B cell (primary cell): Measurements from ENCODE around the gene SEC14L5. TPM values are rescaled to one million over a fixed set of nuclear protein-coding genes. Genes with fewer than 3 reads are reported as not detected.

Experiments
- ATAC-seq: fragments of 200-7000 bp; cut with Tn5 transposase; one replicate; pipeline ENCODE4 v1.10.0; 2021; ENCODE audit warnings: low read depth, mild to moderate bottlenecking, moderate number of reproducible peaks, moderate library complexity
- CTCF ChIA-PET: fragments of 350-600 bp; sonication (Branson Sonifier 250); formaldehyde crosslinking; loops from one replicate; lab custom pipeline; 2021; ENCODE audit warnings: antibody characterized with exemption, inconsistent platforms; lab: Charles Lee
- POLR2A ChIA-PET: fragments of 350-600 bp; sonication (Branson Sonifier 250); formaldehyde crosslinking; loops from one replicate; lab custom pipeline; 2021; ENCODE audit warnings: antibody characterized with exemption; lab: Charles Lee
- DNase-seq: peaks from one replicate; pipeline ENCODE4 v3.0.0; 2013
- H2AFZ ChIP-seq: 2 replicates; pipeline ENCODE4 v1.6.1; 2012; ENCODE audit warnings: mild to moderate bottlenecking, low read depth, low read length; ENCODE audit not compliant: insufficient read depth, poor library complexity, severe bottlenecking
- H3K27ac ChIP-seq, 2 donors: 1 replicate in 1 of 2; 2 replicates in 1 of 2; pipeline ENCODE4 v1.5.1; 2012 to 2013; ENCODE audit warnings: low read length in 2 of 2, mild to moderate bottlenecking in 2 of 2, moderate library complexity in 1 of 2
- H3K27me3 ChIP-seq, 4 experiments: fragments of 200-600 bp in 1 of 4; sonication (generic) in 1 of 4; replicated peaks in 1 of 4; 1 replicate in 2 of 4; 2 replicates in 2 of 4; pipeline versions ENCODE4 v1.6.1 to v1.7.0; 2013 to 2016; ENCODE audit warnings: low read length in 3 of 4, mild to moderate bottlenecking in 2 of 4, mixed read lengths in 1 of 4, moderate library complexity in 1 of 4; ENCODE audit not compliant: insufficient read depth in 4 of 4, control insufficient read depth in 3 of 4; ENCODE audit errors: control extremely low read depth in 1 of 4
- H3K36me3 ChIP-seq, 2 experiments: replicated peaks in 1 of 2; 1 replicate in 1 of 2; 2 replicates in 1 of 2; pipeline versions ENCODE4 v1.6.1 to v1.7.1; 2013; ENCODE audit warnings: low read length in 1 of 2; ENCODE audit not compliant: insufficient read depth in 2 of 2, control insufficient read depth in 1 of 2; ENCODE audit errors: control extremely low read depth in 1 of 2, extremely low read depth in 1 of 2
- H3K4me1 ChIP-seq, 2 donors: fragments of 200-600 bp in 1 of 2; sonication (generic) in 1 of 2; 1 replicate in 1 of 2; 2 replicates in 1 of 2; pipeline versions ENCODE4 v1.5.1 to v1.6.1; 2013 to 2017; ENCODE audit warnings: low read length in 2 of 2; ENCODE audit not compliant: control insufficient read depth in 2 of 2, insufficient read depth in 2 of 2
- H3K4me2 ChIP-seq: replicated peaks from 2 replicates; pipeline ENCODE3; 2012; ENCODE audit warnings: mild to moderate bottlenecking, low read depth, low read length; ENCODE audit not compliant: poor library complexity, severe bottlenecking
- H3K4me3 ChIP-seq, 5 experiments: fragments of 200-600 bp in 1 of 5; sonication (generic) in 1 of 5; 1 replicate in 3 of 5; 2 replicates in 2 of 5; pipeline versions ENCODE4 v1.5.1 to v1.7.0; 2011 to 2016; ENCODE audit warnings: low read length in 4 of 5, mild to moderate bottlenecking in 4 of 5, low read depth in 2 of 5, control low read depth in 1 of 5, moderate library complexity in 1 of 5; ENCODE audit not compliant: insufficient read depth in 1 of 5; ENCODE audit errors: control extremely low read depth in 1 of 5, extremely low read depth in 1 of 5
- H3K79me2 ChIP-seq: fragments of 200-600 bp; sonication (generic); one replicate; pipeline ENCODE4 v1.6.0; 2016; ENCODE audit warnings: low read length; ENCODE audit not compliant: control insufficient read depth, insufficient read depth
- H3K9ac ChIP-seq: fragments of 200-600 bp; sonication (generic); 2 replicates; pipeline ENCODE4 v1.6.1; 2017; ENCODE audit warnings: mild to moderate bottlenecking, low read length, moderate library complexity
- H3K9me3 ChIP-seq, 3 donors: one replicate each; pipeline versions ENCODE4 v1.6.1 to v1.7.1; 2013; ENCODE audit warnings: low read length in 2 of 3; ENCODE audit not compliant: control insufficient read depth in 2 of 3, insufficient read depth in 1 of 3; ENCODE audit errors: control extremely low read depth in 1 of 3
- H4K20me1 ChIP-seq: 2 replicates; pipeline ENCODE4 v1.6.0; 2012; ENCODE audit warnings: mild to moderate bottlenecking, low read length; ENCODE audit not compliant: insufficient read depth, control insufficient read depth, poor library complexity, severe bottlenecking
- H3K27ac Mint-ChIP-seq: one replicate; pipeline ENCODE4 v1.8.0; 2021; ENCODE audit warnings: mixed read lengths
- H3K27me3 Mint-ChIP-seq: one replicate; pipeline ENCODE4 v1.8.0; 2021; ENCODE audit warnings: mixed read lengths
- H3K4me1 Mint-ChIP-seq: one replicate; pipeline ENCODE4 v1.8.0; 2021; ENCODE audit warnings: mixed read lengths
- H3K4me3 Mint-ChIP-seq: one replicate; pipeline ENCODE4 v1.8.0; 2021; ENCODE audit warnings: mixed read lengths
- H3K9me3 Mint-ChIP-seq: one replicate; pipeline ENCODE4 v1.8.0; 2022; ENCODE audit warnings: mixed read lengths; ENCODE audit not compliant: insufficient read depth
- EZH2 ChIP-seq: IDR thresholded peaks from 2 replicates; pipeline ENCODE4 v1.6.1; 2012; ENCODE audit warnings: borderline replicate concordance, low read depth, mild to moderate bottlenecking, moderate library complexity, low read length; ENCODE audit not compliant: insufficient read depth, poor library complexity, severe bottlenecking
- WGBS: methylation state at CpG from one replicate; pipeline ENCODE4 v1.1.5; 2013; ENCODE audit warnings: missing lambda C conversion rate; ENCODE audit not compliant: insufficient coverage; 5-methylcytosine and 5-hydroxymethylcytosine counted together
- intact Hi-C: fragments of 100-400 bp; cut with micrococcal nuclease; formaldehyde crosslinking; loops from one replicate; pipeline ENCODE4 v1.10.0; 2022
- polyA plus RNA-seq: library from polyadenylated mRNA; depleted of rRNA; stranded (reverse); fragments of >200 nt; gene quantifications from 2 replicates; pipeline ENCODE4 v1.2.3, GENCODE V29; 2012
- total RNA-seq, 2 donors: library from RNA; stranded (reverse); fragments of 120-200 nt in 1 of 2; gene quantifications; 1 replicate in 1 of 2; 2 replicates in 1 of 2; pipeline versions ENCODE4 v1.2.3 to v1.2.4, GENCODE V29; 2013 to 2022
- TF ChIP-seq, protein P1 (sequence below): fragments of 200-600 bp; IDR thresholded peaks from one replicate; pipeline ENCODE4 v1.8.0; 2022; ENCODE audit warnings: antibody characterized with exemption, mild to moderate bottlenecking

SEC14L5 gene
- total and polyA plus RNA-seq, 2 donors (not counting 1 experiment from before 2014, with no cell fraction given) = not detected

DNA sequence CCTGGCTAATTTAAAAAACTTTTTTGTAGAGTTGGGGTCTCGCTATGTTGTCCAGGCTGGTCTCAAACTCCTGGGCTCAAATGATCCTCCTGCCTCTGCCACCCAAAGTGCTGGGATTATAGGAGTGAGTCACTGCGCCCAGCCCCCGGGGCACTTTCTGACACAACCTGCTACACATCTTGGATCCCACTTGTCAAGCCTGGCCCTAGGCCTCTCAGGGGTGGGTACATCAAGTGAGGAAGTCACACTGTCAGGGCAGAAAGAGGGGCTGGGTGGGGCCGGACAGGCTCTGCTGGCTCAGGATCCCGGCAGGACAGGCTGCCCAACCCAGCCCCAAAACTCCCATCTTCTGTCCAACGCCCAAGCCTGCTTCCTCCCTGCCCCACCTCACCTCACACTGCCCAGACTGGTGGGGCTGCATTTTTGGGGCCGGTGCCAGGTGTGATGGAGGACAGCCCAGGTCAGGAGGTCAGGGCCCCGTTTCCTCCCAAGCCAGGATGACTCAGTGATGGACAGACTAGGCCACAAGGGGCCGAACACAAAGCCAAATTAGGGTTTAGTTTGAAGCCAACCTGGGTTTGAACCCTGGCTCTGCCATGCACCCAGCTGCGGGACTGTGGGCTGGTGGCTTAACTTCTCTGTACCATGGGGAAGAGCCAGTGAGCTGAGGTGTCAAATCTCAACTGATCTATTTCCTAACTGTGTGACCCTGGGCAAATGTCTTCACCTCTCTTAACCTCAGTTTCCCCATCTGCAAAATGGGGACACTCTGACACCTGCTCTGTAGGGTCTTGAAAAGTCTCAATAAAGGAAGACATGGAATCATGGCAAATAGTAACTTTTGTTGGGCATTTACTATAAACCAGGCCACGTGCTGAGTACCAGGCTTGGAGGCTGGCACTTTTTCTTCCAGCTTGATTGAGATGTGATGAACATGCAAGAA lies 12.3 kb upstream of the SEC14L5 start:
- H3K27ac Mint-ChIP-seq = no peak overlapping the region
- CTCF ChIA-PET = no interaction called here
- H3K27me3 Mint-ChIP-seq = peaks cover 21% of the 10 kb centered on the region
- intact Hi-C loops = no loop called here
- Histone ChIP-seq H2AFZ (no peak overlapping the region), H3K27ac (no peak overlapping the region), H3K4me1 (no peaks in the 10 kb centered on the region), H3K4me2 (no peak overlapping the region), H3K9me3 (peaks cover 0 to 3% (median 0%) of the 10 kb centered on the region in 3 donors), H3K79me2 (no peaks in the 10 kb centered on the region), H3K4me3 (no peak overlapping the region), H4K20me1 (no peaks in the 10 kb centered on the region), H3K36me3 (no peaks in the 10 kb centered on the region), H3K27me3 (peaks cover 0 to 2% (median under 1%) of the 10 kb centered on the region in 4 experiments), H3K9ac (no peak overlapping the region)
- no peak for DNase-seq
- H3K4me1 Mint-ChIP-seq = peaks cover 6% of the 10 kb centered on the region
- no peak overlapping the region for H3K4me3 Mint-ChIP-seq
- 72% methylated on average over 9 of the region's 11 CpGs for WGBS
- ATAC-seq = no peak
- POLR2A ChIA-PET = no interaction called here
- TF ChIP-seq EZH2 = no peak
- TF ChIP-seq, protein P1, sequence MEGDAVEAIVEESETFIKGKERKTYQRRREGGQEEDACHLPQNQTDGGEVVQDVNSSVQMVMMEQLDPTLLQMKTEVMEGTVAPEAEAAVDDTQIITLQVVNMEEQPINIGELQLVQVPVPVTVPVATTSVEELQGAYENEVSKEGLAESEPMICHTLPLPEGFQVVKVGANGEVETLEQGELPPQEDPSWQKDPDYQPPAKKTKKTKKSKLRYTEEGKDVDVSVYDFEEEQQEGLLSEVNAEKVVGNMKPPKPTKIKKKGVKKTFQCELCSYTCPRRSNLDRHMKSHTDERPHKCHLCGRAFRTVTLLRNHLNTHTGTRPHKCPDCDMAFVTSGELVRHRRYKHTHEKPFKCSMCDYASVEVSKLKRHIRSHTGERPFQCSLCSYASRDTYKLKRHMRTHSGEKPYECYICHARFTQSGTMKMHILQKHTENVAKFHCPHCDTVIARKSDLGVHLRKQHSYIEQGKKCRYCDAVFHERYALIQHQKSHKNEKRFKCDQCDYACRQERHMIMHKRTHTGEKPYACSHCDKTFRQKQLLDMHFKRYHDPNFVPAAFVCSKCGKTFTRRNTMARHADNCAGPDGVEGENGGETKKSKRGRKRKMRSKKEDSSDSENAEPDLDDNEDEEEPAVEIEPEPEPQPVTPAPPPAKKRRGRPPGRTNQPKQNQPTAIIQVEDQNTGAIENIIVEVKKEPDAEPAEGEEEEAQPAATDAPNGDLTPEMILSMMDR = no peak
- H3K9me3 Mint-ChIP-seq = no peaks in the 10 kb centered on the region

DNA sequence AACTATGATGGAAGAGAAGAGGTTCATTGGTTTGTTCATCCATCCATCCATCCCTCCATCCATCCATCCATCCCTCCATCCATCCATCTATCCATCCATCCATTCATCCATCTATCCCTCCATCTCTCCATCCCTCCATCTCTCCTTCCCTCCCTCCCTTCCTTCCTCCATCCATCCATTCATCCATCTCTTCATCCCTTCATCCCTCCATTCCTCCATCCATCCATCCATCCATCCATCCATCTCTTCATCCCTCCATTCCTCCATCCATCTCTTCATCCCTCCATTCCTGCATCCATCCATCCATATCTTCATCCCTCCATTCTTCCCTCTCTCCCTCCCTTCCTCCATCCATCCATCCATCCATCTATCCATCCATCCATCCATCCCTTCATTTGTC lies 11.2 kb upstream of the SEC14L5 start:
- no peaks in the 10 kb centered on the region for H3K79me2 ChIP-seq
- no peaks in the 10 kb centered on the region for H4K20me1 ChIP-seq
- no peak for ATAC-seq
- peaks cover 0 to 3% (median 0%) of the 10 kb centered on the region in 3 donors for H3K9me3 ChIP-seq
- H3K27ac Mint-ChIP-seq = no peak overlapping the region
- H3K4me1 ChIP-seq = no peaks in the 10 kb centered on the region
- H3K27me3 Mint-ChIP-seq = peaks cover 17% of the 10 kb centered on the region
- H3K9me3 Mint-ChIP-seq = no peaks in the 10 kb centered on the region
- no peak overlapping the region for H3K4me2 ChIP-seq
- TF ChIP-seq, protein P1 = no peak
- no peak for TF ChIP-seq EZH2
- intact Hi-C loops = no loop called here
- H3K36me3 ChIP-seq = no peaks in the 10 kb centered on the region
- CTCF ChIA-PET = no interaction called here
- DNase-seq = no peak
- H3K4me1 Mint-ChIP-seq = peaks cover 6% of the 10 kb centered on the region
- H3K9ac ChIP-seq = no peak overlapping the region
- no peak overlapping the region for H3K27ac ChIP-seq
- H3K4me3 ChIP-seq = no peak overlapping the region
- H3K4me3 Mint-ChIP-seq = no peak overlapping the region
- peaks cover 0 to 2% (median under 1%) of the 10 kb centered on the region in 4 experiments for H3K27me3 ChIP-seq
- POLR2A ChIA-PET = no interaction called here
- H2AFZ ChIP-seq = no peak overlapping the region
